Rectal smooth muscle tissue (tissue), 1 donor: ENCODE data around the gene RAP1B.
A peak's percentile ranks its signal among the peaks of the same experiment; 100 is the strongest.

Experiments used
- H3K27ac ChIP-seq: one replicate; pipeline ENCODE4 v1.7.0; 2013; ENCODE audit warnings: low read depth, low read length, inconsistent platforms
- H3K27me3 ChIP-seq: one replicate; pipeline ENCODE4 v1.7.0; 2013; ENCODE audit warnings: low read length; ENCODE audit not compliant: control insufficient read depth, insufficient read depth
- H3K36me3 ChIP-seq: one replicate; pipeline ENCODE4 v1.7.0; 2013; ENCODE audit warnings: low read length; ENCODE audit not compliant: control insufficient read depth, insufficient read depth
- H3K4me1 ChIP-seq: one replicate; pipeline ENCODE4 v1.7.0; 2013; ENCODE audit warnings: low read length; ENCODE audit not compliant: control insufficient read depth, insufficient read depth
- H3K4me3 ChIP-seq: one replicate; pipeline ENCODE4 v1.7.0; 2013; ENCODE audit warnings: low read length
- H3K9ac ChIP-seq: one replicate; pipeline ENCODE4 v1.7.0; 2013; ENCODE audit warnings: low read length

Gene RAP1B

DNA sequence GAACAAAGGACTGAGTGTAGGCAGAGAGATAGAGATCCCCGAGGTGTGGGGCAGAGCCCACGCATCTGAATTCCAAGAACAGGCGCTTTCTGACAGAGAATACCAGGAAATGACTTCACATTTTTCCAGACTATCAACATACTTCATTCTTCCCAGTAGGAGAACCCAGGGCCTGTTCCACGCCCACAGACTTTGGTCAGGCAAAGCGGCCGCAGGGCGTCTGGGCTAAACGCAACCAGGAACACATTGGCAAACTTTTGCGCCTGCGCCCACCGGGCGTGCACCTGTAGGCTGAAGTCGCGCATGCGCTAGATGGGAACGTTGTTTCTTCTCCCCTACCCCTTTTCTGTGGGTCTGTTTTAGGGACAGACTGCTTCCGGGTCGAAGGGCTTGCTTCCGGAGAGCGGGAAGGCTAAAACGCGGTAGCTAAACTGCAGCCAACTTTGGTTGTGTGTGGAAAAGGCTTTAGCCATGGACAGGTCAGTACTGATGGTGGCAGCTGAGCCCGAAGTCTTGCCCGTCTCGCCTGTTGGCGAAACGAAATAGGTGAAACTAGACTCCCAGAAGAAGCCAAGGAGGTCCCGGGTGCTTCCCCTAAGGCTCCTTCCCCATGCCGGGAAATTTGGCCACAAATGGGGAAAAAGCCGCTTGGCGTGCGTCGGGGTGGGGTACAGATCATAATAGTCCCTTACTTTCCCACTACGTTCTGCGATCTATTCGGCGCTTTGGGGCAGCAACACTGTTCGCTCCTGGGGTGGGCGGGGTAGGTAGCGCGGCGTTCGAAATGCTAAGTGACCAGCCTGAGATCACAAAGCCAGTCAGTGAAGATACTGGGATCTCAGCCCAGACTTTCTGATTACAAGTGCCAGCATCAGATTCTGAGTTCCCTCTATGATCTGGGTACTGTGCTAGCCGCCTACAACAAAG, 76.2 kb downstream of the RAP1B start, which contains the start of gene NUP107:
TSS of gene NUP107 (plus strand) at position 384 of the 927 bp plus-strand sequence. CDS start at position 472, 88 bp downstream.
- Histone ChIP-seq H3K9ac (peak within 1 kb of the TSS; percentile 58), H3K27me3 (no peaks in the 10 kb centered on the region), H3K4me1 (peaks cover 6% of the 10 kb centered on the region), H3K36me3 (peaks cover 4% of the 10 kb centered on the region), H3K27ac (peak within 1 kb of the TSS; percentile 85), H3K4me3 (peak within 1 kb of the TSS; percentile 99)

DNA sequence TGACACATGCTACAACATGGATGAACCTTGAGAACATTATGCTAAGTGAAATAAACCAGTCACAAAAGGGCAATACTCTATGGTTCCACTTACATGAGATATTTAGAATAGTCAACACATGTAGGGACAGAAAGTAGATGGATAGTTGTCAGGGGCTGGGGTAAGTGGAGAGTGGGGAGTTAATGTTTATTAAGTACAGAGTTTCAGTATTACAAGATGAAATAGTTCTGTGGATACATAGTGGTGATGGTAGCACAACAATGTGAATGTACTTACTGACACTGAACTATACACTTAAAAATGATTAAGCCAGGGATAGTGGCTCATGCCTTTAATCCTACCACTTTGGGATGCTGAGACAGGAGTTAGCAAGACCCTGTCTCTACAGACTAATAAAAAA, 84.8 kb downstream of the RAP1B start:
- H3K4me3 ChIP-seq = no peak overlapping the region
- no peak overlapping the region for H3K9ac ChIP-seq
- H3K27me3 ChIP-seq = no peaks in the 10 kb centered on the region
- no peak overlapping the region for H3K27ac ChIP-seq
- H3K4me1 ChIP-seq = no peaks in the 10 kb centered on the region
- peaks cover 15% of the 10 kb centered on the region for H3K36me3 ChIP-seq

DNA sequence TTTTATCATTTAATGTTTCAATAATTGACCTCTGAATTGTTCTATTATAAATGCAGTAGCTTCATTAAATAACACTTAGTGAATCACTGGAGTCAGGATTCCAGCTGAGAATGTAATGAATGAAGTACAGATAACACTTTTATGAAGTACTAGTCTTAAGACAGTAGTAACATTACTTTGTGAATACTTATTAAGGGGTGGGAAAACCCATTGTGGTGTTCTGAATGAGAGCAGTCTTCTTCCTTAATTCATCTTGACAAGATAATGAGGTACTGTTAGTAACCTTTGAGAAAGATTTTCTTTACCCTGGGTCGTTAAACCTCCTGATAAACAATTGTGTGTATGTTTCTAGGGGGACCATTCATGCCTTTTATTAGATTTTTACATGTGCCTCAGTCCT, 88.8 kb downstream of the RAP1B start:
- Histone ChIP-seq H3K27ac (no peak overlapping the region), H3K9ac (no peak overlapping the region), H3K36me3 (peaks cover 11% of the 10 kb centered on the region), H3K4me3 (no peak overlapping the region), H3K4me1 (no peaks in the 10 kb centered on the region), H3K27me3 (no peaks in the 10 kb centered on the region)
